Stimulated activated CD8-positive, alpha-beta memory T cell treated with anti-CD3 and anti-CD28 coated beads, Interleukin-7, amount 100 ng/mL, for 48 hours (primary cell): ENCODE measurements around the gene RASSF4.

Experiments used
- DNase-seq, 2 donors: peaks; one replicate each; pipeline ENCODE4 v3.0.0-alpha.2; 2020; ENCODE audit warnings: low read depth in 1 of 2; ENCODE audit errors: extremely low read depth in 1 of 2

RASSF4 gene

DNA sequence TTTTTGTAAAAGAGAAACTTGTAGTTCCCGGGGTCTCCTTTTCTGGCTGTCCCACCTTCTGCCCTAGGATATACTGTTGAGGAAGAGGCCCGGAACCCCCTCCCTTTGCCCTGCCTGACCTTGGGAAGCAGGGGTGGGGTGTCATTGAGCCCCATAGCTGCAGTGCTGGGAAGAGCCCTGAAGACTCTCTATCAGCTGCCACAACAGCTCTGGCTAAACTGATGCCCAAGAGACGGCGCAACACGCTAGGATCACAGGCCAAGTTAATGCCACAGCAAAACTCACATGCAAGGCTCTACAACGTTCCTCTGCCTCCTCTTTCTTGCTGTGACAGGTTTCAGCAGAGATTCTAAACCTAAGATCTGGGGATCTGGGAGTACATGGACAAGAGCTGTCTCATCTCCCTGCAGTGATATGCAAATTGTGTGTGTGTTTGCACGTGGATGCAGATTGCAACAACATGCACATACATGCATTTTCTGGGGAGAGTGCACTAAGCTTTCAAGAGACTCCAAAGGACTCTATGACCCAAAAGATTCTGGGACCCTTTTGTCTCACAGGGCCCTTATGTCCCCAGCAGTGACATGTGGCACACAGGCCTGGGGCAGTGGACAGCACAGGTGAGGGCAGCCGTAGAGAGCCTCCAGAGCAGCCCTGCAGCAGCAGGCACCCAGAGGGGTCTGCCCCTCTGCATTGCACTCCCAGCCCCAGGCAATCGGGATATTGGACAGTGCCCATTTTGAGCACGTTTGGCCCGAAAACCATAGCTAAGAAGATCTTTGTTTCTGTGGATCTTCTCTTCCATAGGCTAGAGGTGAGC, 2.5 kb downstream of the RASSF4 start:
- DNase-seq = no peak

DNA sequence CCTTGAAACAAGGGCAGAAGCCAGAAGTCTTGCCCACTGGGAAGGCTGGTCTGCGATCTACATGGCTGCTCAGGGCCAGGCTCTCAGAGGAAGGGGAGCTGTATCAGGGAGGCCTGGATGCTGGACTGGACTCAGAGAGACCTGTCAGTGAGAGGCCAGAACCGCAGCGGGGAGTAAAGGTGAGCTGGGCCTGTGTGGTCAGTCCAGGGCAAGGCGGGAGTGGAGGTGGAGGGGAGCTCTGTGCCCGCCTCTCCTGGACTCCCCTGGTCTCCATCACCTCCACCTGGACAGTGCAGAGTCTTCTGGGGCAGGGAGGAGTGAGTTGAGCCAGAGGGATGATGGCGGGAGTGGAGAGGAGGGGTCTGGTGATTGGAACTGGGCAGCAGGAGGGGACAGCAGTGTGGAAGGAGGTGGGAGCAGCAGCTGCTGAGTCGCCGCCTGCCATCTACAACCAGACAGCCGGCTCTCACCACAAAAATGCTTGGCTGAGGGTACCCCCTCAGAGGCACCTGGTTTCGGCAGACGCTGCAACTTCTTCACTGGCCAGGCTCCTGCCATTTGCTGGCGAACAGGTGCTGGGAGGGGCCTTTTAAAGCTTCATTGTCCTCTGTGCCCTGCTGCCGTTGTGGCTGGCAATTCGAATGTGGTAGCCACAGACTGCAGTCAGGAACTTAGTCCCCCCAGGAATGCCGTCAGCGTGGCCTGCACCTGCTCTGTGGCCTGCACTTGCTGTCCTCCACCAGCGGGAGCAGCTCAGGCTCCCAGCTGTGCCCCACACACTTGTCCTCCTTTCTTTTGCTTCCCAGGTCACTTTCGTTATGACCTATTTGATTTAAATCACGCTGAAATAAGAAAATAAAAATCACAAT, 3.5 kb downstream of the RASSF4 start:
- DNase-seq = no peak

DNA sequence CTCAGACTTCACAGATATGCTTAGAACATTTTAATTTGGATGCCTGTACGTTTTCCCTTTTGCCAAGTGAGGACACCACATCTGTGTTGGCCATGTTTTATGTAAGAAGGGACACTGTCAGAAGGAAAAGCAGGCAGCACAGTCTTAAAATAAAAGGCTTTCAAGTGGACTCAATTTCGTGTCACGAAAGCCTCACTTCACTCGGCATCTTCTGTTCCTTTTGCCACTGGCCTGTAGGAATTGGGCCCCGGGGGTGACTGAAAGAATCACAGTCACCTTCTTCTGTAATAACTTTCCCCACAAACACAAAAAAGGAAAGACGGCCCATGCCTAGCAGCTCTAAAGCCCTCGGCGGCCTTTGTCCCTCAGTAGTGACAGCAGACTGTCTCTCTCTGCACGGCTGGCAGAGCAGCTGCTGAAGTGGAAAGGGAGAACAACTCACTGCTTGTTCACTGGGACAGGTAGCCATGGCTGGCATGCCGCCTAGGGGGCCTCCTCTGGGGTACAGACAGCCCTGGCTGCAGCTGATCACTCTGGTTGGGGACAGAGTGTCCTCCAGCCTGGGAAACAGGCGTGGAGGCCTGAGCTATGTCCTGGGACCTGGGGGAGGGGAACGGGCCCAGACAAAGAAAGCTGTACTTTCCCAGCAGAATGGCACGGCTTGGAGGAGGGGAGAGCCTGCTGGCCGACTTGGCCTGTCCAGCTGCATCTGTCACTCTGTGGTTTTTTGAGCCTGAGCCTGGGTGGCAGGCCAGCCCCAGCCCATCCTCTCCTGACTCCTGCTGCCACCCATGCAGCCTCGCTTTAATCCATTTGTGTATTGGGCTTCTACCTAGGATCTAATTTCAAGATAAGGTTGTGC, 4.4 kb downstream of the RASSF4 start:
- no peak for DNase-seq

DNA sequence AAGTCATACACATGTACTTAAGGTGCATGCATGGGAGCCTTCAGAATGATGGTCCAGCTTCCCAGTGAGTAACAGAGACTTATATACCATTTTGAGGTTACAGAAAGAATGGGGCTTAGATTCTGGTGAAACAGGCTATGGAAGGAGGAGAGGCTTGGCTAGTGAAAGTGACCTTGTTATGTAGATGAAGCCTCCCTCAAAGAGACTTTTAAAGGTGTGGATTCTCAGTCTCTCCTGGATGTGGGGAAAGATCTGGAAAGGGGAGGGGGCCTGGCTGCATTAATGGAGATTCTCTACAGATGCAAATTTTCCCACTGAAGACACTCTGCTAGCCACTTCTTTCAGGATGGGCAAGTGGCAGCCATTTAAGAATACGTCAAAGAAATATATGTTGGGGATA, 5.5 kb downstream of the RASSF4 start:
- no peak for DNase-seq

DNA sequence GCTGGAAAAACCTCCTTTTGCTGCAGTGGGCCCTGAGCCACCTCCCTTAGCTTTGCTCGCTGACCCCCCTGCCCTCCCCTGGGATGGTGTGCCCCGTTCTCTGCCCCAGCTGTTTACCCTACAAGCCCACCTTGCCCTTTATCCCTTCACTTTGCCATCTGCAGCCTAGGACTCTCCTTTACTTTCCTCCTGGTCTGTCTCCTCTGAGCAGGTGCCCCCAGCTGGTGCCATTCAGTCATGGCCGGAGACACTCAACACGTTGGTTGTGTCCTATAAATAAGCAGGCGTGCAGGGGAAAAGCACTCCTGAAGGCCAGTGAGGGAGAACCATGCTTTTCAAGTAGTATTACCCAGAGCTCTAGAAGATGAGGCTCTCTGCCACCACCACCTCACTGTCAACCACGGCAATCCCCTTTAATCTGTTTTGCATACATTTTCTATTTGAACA, 6.1 kb downstream of the RASSF4 start:
- DNase-seq = no peak

DNA sequence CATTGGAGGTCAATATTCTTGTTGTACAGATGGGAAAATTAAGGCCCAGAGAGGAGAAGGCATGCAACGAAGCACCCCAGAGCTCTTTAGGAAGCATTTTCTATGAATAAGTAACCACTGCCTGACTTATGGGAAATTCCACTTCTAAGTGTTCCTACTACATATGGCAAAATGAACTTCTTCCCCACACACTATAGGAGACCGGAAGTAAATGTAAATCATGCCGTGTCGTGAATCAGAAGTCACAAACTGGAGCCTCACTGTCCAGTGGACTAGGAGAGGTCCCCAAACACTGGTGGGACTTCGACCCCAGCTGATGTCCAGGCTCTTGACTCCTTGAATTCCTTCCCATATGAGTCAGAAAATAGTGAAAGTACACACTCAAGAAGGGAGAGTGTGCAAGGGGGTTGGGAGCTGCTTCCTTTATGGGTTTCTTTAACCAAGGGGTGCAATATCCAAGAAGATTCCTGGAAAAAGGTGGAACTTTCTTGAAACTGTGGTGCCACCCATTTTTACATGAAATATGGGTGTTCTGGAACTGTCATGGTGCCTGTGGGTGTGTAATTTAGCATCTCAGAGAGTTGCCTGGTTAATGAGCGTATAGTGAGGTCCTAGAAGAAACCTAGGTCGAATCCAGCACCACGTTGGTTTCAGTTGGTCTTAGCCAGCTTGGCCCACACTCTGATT, 6.7 kb downstream of the RASSF4 start:
- DNase-seq = no peak

DNA sequence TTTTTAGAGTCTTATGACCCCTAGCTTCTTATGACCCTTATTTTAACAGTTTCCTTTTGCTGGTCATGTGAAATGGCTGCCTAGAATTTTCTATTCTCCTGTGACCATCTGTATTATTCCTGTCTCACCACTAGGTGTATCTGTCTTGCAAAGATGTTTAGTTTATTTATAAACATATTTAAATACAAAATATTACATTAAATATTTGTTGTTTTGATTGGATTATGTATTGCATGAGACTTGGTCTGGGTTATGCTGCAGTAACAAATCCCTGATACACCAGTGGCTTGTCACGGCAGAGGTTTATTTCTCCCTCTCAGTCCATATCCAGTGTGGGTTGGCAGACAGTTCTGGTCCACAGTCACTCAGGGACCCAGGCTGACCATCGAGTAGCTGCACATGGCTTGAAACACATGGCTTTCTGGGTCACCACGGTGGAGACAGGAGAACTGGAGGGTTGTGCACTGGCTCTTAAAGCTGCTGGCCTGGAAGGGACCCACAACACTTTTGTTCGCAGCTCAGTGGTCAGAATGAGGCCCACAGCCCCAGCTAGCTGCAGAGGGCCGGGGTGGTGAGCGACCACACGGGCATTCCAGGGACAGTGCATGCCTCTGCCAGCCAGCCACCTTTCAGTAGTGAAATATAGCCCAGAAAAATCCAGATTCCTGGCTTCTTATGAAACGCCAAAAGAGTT, 7.4 kb downstream of the RASSF4 start:
- DNase-seq = no peak

DNA sequence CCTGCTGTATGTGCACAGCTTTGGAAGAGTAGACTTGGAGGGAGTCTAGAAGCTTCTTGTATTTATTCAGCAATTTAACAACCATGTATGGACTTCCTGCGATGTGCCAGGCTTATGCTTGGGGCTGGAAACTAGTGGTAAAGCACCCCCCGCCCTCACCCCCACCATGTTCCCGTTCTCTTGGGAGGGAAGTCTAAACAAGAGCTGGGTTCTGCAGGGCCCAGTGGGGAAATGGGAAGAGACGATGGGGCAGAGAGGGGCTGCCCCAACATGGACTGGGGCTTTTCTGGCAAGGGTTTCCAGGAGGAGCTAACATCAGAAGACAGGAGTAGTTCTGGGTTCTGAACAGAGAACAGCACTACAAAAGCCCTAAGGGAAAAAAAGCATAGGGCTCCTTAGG, 8.0 kb downstream of the RASSF4 start:
- no peak for DNase-seq

DNA sequence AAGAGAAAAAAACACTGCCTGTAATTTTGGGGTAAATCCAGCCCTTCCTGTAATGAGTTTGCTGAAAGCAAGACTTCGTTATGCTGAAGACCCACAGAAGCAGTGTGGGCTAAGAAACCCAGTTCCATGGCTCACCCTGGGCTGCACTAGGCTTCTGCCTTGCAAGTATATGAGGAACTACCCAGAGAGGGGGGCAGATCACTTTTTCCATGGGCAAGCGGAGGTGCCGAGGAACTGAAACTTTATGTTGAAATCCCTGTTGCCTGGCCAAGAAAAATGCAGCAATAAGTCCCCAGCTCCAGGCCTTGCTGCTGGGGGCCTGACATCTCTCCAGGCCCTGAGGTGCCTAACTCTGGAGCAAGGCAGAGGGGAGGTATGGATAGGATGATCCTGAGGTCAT, 8.5 kb downstream of the RASSF4 start:
- no peak for DNase-seq

DNA sequence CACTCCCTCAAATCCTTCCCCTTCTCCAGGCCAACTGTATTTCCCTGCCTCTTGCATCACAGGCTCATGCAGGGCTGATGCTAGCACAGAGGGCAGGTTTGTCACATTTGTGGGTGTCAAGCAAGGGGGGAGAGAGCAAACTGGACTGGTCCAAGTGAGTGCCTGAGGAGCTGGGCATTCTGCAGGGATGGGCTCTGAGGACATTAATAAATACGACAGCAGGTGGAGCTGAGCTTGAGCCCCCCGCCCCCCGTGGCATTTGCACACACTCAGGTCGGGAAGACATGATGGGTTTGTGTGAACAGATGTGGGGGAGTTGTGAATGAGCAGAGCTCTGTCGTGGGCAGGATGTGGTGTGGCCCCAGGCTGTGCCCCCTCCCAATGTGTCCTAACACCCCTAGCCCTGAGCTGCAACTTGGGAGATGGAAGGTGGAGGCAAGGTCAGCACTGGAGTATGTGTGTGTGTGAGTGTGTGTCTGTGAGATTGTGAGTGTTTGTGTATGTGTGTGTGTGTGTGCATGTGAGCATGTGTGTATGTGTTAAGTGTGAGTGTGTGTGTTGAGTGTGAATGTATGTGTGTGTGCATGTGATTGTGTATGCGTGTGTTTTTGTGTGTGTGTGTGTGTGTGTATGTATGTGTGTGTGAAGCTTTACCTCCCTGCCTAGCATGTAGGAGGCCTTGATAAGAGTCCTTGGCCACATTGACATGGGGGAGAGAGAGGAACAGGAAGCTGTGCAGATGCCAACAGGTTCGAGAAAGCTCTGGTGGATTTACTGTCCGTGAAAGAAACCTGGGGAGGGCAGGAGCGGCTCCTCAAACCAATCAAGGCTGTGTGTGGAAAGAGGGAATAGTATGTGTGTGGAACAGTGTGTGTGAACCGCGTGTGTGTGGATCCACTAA, 9.1 kb downstream of the RASSF4 start:
- DNase-seq = no peak

DNA sequence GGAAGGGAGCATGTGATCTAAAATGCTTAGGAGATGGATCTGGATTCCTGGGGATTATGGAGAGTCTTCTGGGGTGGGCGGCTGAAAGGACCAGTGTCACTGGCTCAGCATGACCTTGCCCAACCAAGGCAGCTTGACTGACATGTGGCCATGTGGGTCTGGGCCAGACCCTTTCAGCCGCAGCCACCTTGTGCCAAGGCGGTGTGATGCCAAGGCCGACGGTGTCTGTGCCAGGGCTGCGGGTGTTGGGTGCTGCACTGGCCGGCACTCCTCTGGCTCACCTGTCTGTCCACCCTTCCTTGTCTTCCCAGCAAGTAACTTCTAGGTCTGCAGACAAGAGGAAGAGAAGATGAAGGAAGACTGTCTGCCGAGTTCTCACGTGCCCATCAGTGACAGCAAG, 10.3 kb downstream of the RASSF4 start:
- no peak for DNase-seq

DNA sequence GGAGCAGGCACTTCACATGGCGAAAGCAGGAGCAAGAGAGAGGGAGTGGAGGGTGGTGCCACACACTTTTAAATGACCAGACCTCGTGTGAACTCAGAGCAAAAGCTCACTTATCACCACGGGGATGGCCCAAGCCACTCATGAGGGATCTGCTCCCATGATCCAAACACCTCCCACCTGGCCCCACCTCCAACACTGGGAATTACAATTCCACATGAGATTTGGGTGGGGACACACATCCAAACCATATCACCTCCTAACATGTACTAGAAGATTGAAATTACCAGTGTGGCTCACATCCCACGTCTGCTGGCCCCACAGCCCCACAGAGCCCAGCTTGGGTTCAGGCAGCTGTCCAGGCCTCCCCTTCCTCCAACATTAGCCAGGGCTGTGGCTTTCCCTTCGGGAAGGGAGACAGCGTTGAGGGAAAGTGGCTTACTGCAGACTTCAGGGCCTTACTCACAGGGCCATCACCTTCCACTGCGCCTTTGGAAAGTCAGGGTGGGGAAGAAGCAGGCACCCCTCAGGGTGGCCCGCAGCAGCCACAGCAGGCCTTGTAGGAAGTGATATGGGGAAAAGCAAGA, 11.3 kb downstream of the RASSF4 start:
- no peak for DNase-seq

DNA sequence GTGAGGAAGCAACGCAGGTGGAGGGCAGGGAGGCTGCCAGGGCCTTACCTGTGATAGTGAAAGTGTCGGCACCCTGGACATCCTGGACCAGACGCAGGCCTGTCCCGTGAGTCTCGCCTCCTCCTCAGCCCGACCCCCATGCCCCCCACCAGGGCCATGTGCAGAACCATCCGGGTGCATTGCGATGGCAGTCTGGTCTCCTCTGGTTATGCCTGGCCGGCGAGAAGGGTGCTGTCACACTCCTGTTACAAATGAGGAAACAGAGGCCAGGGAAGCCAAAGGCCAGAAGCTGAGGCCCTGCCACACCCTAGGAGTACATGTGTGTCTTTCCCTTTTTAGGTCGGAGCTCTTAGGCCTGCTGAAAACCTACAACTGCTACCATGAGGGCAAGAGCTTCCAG, 11.8 kb downstream of the RASSF4 start:
- no peak for DNase-seq

DNA sequence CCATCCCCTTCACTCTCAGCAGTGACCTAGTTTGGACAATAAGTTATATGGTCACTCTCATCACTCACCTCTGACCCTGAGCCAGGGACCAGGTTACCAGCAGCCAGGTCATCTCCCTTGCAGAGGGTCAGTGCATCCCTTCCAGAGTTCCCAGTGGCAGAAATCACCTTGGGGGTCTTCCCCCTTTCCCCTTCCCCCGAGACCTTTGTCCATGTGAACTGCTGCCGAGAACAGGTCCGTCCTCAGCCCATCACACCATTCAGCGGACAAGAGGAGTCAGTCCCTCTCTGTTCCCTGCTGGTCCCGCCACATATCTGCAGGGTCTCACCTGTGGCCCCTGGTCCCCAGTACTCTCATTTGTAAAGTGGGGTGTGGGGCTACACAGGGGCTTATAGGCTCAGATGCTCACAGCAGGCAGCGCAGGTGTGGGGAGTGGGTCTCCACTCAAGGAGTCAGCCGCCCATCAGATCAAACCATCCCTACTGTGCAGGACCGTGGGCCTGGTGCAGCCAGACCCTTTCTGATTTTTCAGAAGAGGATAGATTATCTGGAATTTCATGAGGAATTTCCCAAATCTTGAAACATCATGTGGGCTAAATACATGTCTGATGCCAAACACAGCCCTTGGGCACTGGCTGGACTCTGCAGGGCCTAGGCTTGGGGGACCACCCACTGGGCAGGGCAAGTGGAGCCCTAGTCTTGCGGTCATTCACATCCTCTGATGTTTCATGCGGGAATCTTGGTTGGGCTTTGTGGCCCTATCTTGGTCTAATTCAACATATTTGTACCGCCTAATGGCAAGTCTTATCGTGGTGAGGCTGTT, 12.5 kb downstream of the RASSF4 start:
- DNase-seq = no peak

DNA sequence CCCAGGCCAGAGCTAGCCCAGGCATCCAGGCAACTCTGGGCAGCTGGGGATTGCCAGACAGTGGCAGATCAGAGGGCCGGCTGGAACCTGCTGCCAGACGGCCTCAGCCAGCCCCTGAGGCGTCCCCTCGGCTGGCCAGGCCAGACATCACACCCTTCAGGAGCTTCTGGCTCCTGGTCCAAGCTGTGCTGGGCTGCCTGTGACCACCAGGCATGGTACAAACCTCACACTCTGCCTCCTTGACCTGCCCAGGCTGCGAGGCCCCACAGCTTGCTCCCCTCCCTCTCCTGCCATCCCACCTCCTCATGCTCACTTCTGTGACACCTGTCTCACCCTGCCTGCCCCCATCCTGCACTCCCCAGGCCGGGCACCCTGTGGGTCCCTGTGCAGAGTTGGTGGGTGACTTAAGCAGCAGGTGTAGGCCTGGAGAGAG, 13.3 kb downstream of the RASSF4 start:
- DNase-seq = no peak

DNA sequence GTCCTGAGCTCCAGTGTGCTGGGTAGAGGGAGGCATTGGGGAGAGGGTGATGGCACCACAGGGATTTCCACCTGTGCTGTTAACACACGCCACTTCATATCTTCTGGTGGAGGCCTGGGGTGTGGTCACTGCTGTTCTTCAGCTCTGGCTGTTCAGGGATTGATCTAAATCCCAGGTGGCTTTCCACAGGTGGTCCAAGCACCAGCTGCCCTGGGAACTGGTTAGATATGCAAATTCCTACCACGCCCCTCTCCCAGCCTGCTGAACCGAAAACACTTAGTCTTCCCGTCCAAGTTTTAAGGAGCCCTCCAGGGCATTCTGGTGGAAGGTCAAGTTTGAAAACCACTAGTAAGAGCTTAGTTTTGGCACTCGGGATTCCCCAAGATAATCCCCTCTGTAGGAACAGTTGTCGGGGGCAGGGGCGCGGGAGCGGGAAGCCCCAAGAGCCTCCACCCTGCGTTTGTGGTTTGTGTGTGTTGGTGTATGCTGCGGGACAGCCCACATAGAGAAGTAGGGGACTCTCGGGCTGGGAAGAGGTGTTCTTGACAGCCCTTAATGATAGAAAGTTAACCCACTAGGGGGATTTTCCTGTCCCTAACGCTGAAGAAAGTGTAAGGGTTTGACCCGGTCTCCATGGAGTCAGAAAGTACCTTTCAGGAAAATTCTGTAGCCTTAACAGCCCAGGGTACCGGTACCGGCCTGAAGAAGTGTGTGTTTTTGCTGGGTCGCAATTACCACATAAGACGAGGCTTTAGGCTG, 13.9 kb downstream of the RASSF4 start:
- DNase-seq = no peak

DNA sequence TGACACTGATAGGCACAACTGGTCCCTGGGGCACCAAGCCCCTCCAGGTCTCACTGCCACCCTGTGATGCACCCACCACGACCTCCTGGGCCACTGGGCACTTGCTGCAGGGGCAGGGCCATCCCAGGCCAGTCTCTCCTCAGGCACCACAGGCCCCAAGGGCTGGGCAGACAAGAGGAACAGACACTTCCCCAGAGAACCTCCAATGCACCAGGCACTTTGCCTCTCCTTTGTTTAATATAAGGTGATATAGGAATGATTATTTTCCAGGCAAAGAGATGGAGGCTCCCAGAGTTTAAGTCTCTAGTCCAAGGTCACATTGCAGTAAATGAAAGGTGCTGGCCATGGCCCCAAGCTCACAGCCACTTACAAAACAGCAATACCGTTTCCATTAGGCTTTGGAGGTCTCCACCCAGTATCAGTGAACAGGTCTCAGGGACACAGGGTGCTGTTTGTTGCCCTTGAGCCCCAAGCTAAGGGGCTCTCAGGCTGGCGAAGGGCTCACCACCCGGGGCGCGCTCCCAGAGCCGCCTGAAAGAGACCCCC, 14.6 kb downstream of the RASSF4 start:
- DNase-seq = no peak
